Measurements from ENCODE around the gene PLP1.
A peak's percentile ranks its signal among the peaks of the same experiment; 100 is the strongest.

Gene PLP1

GRCh38 chrX:103825881-103826280 lies 49.2 kb downstream of the PLP1 start:
- no peak for DNase-seq (ENCODE audit: low read depth)

GRCh38 chrX:103828529-103828928 lies 51.9 kb downstream of the PLP1 start:
- DNase-seq (ENCODE audit: low read depth) = no peak

DNA sequence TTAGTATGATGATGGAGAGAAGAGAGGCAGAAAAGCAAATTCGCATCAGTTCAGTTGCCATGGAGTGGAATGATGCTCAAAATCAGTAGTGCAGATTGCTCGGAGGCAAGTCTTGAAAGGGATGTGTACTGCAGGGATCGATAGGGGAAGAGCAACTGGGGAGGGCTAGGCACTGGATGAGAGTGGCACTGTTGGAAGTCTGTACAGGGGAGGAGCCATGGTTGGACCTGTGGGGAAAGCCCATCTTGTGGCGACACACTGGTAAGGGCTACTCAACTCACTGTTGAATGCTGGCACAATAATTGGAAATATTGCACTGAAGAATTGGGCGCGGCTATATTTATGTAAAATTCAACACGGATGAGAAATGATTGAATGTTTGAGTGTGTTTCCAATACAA lies 54.2 kb downstream of the PLP1 start:
- no peak for DNase-seq (ENCODE audit: low read depth)

- DNase-seq (ENCODE audit: low read depth) = no peak
Measured at GRCh38 chrX:103831342-103831802, 54.7 kb downstream of the PLP1 start.

DNA sequence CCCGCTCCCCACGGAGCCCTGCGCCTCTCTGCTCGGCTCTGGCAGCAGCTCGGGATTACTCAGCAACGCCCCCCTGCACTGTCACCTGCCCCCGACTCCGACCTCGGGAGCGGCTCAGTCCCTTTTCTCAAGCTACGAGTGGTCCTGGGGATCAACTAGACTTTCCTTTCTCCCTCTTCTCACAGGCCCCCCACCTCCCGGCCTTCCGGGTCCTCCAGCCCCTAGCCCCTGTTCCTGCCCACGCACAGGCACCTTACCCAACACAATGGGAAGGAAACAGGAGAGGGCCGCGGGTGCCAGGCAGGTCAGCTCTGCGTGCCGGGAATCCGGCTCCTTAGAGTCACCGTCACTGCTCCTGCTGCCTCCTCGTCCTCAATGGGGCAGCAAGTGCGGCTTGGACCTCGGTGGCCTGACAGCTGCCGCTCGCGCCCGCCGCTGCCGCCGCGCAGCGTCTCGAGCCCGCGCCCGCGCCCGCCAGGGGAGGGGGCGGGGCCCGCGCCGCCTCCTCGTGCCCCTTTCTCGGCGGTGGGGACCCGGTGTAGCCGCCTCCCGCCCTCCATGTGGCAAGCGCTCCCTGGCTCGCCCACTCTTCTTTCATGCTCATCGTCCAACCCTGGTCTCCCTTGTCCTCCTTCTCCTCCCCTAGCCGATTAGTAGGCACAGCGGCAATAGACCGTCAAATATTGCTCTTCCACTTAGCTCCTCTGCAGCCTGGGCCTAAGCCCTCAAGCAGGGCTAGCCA lies 55.3 kb downstream of the PLP1 start, which contains the start of gene RAB9B:
RAB9B (minus strand) TSS at position 455 of the 742 bp plus-strand sequence. CDS start 6,473 bp downstream, outside the sequence.
- DNase-seq (ENCODE audit: low read depth) = peak; percentile 55

- no peak for DNase-seq (ENCODE audit: low read depth)
Measured at GRCh38 chrX:103839404-103839803, 62.8 kb downstream of the PLP1 start.

Measured in EH (cell line).